Breast epithelium (tissue), 3 donors: ENCODE measurements around the gene HELZ.

Experiments
- CTCF ChIP-seq, 3 donors: fragments of 450-650 bp; IDR thresholded peaks; one replicate each; pipeline ENCODE4 v1.5.1; 2016 to 2017; ENCODE audit warnings: antibody characterized with exemption in 3 of 3, mild to moderate bottlenecking in 3 of 3, moderate library complexity in 3 of 3
- POLR2A ChIP-seq: fragments of 450-650 bp; IDR thresholded peaks from one replicate; pipeline ENCODE4 v1.6.1; 2016; ENCODE audit warnings: antibody characterized with exemption, mild to moderate bottlenecking, moderate library complexity
- POLR2AphosphoS5 ChIP-seq, 3 donors: sonication (generic); formaldehyde crosslinking; IDR thresholded peaks; one replicate each; pipeline ENCODE4 v1.6.1; 2017; ENCODE audit warnings: antibody characterized with exemption in 3 of 3

- no peak for TF ChIP-seq CTCF (IDR thresholded peaks at IDR 0.05)
- TF ChIP-seq POLR2AphosphoS5 (IDR thresholded peaks at IDR 0.05) = no peak
- no peak for TF ChIP-seq POLR2A
These were observed 96.6 kb downstream of the HELZ start for GRCh38 chr17:67148352-67148751.
